ENCODE measurements around the gene NEB. TPM values are rescaled to one million over a fixed set of nuclear protein-coding genes. Genes with fewer than 3 reads are reported as not detected.

NEB gene
- total RNA-seq, 2 experiments from 2014 or later, result 0.05 to 0.14 TPM

GRCh38 chr2:151508519-151508918, 225.8 kb downstream of the NEB start:
- no peak for DNase-seq
- H3K9me3 Mint-ChIP-seq, result no peaks in the 10 kb centered on the region
- POLR2A ChIA-PET, result no interaction called here
- H3K27me3 Mint-ChIP-seq, result no peaks in the 10 kb centered on the region
- H3K4me1 Mint-ChIP-seq (ENCODE audit: low read depth), result no peaks in the 10 kb centered on the region
- H3K36me3 Mint-ChIP-seq, result no peaks in the 10 kb centered on the region
- intact Hi-C loops (cut with micrococcal nuclease), result no loop called here
- H3K27ac Mint-ChIP-seq, result no peak overlapping the region
- CTCF ChIA-PET, result no interaction called here
- H3K4me3 Mint-ChIP-seq, result no peak overlapping the region

DNA sequence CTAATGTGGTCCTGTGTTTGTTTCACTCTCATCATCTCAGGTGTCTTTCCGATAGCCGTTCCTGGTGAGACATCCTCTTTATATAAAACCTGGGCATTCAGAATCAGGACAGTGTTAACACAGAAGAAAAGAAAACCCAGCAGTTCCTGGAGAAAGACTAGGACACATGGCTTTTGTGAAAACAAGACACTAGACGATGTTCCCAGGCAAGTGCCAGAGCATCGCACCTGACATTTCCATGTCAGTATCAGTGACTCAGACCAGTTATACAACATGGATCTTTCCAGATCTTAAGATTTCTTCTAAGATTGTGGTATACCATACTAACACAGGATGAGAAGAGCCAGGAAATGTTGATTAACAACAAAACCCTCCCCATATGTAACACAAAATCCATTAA, 228.1 kb downstream of the NEB start:
- H3K9me3 Mint-ChIP-seq, result no peaks in the 10 kb centered on the region
- H3K27ac Mint-ChIP-seq, result no peak overlapping the region
- H3K4me1 Mint-ChIP-seq (ENCODE audit: low read depth), result no peaks in the 10 kb centered on the region
- H3K27me3 Mint-ChIP-seq, result no peaks in the 10 kb centered on the region
- intact Hi-C loops (cut with micrococcal nuclease), result no loop called here
- ChIA-PET POLR2A (no interaction called here), CTCF (no interaction called here)
- DNase-seq, result no peak
- no peaks in the 10 kb centered on the region for H3K36me3 Mint-ChIP-seq
- H3K4me3 Mint-ChIP-seq, result no peak overlapping the region

GRCh38 chr2:151498178-151498577, 236.1 kb downstream of the NEB start:
- DNase-seq, result no peak
- H3K9me3 Mint-ChIP-seq, result no peaks in the 10 kb centered on the region
- POLR2A ChIA-PET, result no interaction called here
- no peaks in the 10 kb centered on the region for H3K4me1 Mint-ChIP-seq (ENCODE audit: low read depth)
- H3K27me3 Mint-ChIP-seq, result no peaks in the 10 kb centered on the region
- H3K36me3 Mint-ChIP-seq, result peaks cover 6% of the 10 kb centered on the region
- CTCF ChIA-PET, result no interaction called here
- intact Hi-C loops (cut with micrococcal nuclease), result no loop called here
- no peak overlapping the region for H3K27ac Mint-ChIP-seq
- H3K4me3 Mint-ChIP-seq, result no peak overlapping the region

DNA sequence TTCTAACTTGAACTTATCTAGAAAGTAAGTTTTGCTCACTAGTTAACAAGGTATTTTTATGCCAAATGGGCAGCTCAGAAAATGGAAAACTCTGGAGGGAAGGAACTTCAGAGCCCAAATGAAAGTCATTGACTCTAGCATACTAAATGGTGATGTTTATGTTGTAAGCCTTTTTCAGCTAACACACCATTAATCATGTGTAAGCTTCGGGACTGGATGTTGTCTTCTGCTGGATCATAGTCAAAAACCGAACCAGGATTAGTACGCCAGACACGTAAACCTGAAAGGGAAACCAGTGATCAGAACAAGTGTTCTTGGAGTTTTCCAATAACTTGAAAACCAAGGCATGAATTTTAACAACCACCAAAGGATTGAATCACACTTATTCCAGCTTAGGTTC, 242.8 kb downstream of the NEB start:
- ChIA-PET POLR2A (no interaction called here), CTCF (no interaction called here)
- Mint-ChIP-seq H3K27me3 (no peaks in the 10 kb centered on the region), H3K4me3 (no peak overlapping the region), H3K9me3 (no peaks in the 10 kb centered on the region), H3K27ac (no peak overlapping the region), H3K36me3 (peaks cover 23% of the 10 kb centered on the region), H3K4me1 (ENCODE audit: low read depth) (no peaks in the 10 kb centered on the region)
- intact Hi-C loops (cut with micrococcal nuclease), result no loop called here
- no peak for DNase-seq

DNA sequence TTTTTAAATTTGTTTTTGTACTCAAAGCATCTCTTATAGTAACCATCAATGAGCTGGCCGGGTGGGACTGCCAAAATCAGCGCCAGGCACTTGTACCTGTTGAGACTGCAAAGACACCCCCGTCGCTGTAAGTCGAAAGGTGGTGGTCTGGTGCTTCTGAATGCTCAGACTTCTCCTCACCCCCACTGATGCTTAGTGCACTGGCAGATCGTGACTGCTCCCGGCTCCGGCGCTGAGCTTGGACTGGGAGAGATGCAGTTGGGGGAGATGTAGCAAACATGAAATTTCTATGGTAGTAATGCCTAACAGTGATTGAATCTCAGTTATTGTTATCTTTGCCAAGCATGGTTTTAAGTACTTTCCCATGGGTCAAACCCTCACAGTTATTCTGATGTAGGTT, 244.0 kb downstream of the NEB start:
- DNase-seq, result no peak
- H3K27me3 Mint-ChIP-seq, result no peaks in the 10 kb centered on the region
- peaks cover 35% of the 10 kb centered on the region for H3K36me3 Mint-ChIP-seq
- peaks cover 10% of the 10 kb centered on the region for H3K4me1 Mint-ChIP-seq (ENCODE audit: low read depth)
- POLR2A ChIA-PET, result no interaction called here
- no peak overlapping the region for H3K27ac Mint-ChIP-seq
- CTCF ChIA-PET, result no interaction called here
- peaks cover 12% of the 10 kb centered on the region for H3K9me3 Mint-ChIP-seq
- intact Hi-C loops (cut with micrococcal nuclease), result no loop called here
- H3K4me3 Mint-ChIP-seq, result no peak overlapping the region

GRCh38 chr2:151486053-151486452, 248.2 kb downstream of the NEB start:
- DNase-seq, result no peak
- Mint-ChIP-seq H3K27ac (no peak overlapping the region), H3K4me1 (ENCODE audit: low read depth) (peaks cover 24% of the 10 kb centered on the region), H3K36me3 (peaks cover 58% of the 10 kb centered on the region), H3K9me3 (peaks cover 21% of the 10 kb centered on the region), H3K27me3 (no peaks in the 10 kb centered on the region), H3K4me3 (no peak overlapping the region)
- ChIA-PET CTCF (no interaction called here), POLR2A (no interaction called here)
- intact Hi-C loops (cut with micrococcal nuclease), result loop anchor here (10.0 kb wide), 2 partner anchors 149 to 539 kb away; no protein-coding TSS in a partner anchor

- DNase-seq, result no peak
- no peaks in the 10 kb centered on the region for H3K27me3 Mint-ChIP-seq
- H3K36me3 Mint-ChIP-seq, result peaks cover 66% of the 10 kb centered on the region
- intact Hi-C loops (cut with micrococcal nuclease), result loop anchor here (5.0 to 10.0 kb wide), 4 partner anchors 151 to 683 kb away; partner anchors contain the start of gene ARL5A
- no peak overlapping the region for H3K4me3 Mint-ChIP-seq
- ChIA-PET POLR2A (no interaction called here), CTCF (no interaction called here)
- peaks cover 23% of the 10 kb centered on the region for H3K9me3 Mint-ChIP-seq
- peaks cover 32% of the 10 kb centered on the region for H3K4me1 Mint-ChIP-seq (ENCODE audit: low read depth)
- H3K27ac Mint-ChIP-seq, result no peak overlapping the region
Observed at GRCh38 chr2:151484100-151484499, 250.2 kb downstream of the NEB start.

GRCh38 chr2:151483546-151483945, 250.7 kb downstream of the NEB start:
- no peaks in the 10 kb centered on the region for H3K27me3 Mint-ChIP-seq
- no peak for DNase-seq
- no peak overlapping the region for H3K27ac Mint-ChIP-seq
- H3K4me1 Mint-ChIP-seq (ENCODE audit: low read depth), result peaks cover 32% of the 10 kb centered on the region
- intact Hi-C loops (cut with micrococcal nuclease), result loop anchor here (5.0 to 10.0 kb wide), 4 partner anchors 151 to 684 kb away; partner anchors contain the start of gene ARL5A
- peaks cover 71% of the 10 kb centered on the region for H3K36me3 Mint-ChIP-seq
- CTCF ChIA-PET, result no interaction called here
- POLR2A ChIA-PET, result no interaction called here
- H3K9me3 Mint-ChIP-seq, result peaks cover 23% of the 10 kb centered on the region
- H3K4me3 Mint-ChIP-seq, result no peak overlapping the region

DNA sequence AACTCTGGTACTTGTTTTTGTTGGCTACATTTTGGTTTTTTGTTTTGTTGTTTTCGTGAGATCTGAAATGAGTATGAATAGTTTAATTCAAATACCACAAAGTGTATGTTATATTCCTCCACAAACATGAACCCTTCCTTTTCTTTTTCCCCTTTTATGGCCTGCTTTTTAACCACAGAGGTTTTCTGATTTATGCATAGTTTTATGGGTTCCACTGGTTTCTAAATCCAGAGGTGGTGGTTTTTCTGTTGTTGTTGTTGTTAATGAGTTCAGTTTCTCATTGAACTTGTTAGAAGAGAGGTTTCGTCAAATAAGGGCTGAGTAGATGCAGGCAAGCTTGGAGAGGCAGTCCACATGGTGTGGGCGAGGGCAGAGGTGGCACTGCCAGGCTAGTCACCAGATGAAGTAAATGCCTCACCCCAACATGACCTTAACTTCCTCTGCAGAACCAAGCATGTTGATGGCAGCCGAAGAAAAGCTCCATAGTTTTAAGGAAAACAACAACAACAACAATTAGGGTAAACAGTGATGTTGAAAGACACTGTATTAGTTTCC, 252.0 kb downstream of the NEB start:
- Mint-ChIP-seq H3K4me1 (ENCODE audit: low read depth) (peaks cover 32% of the 10 kb centered on the region), H3K27ac (peak overlapping the region; percentile 61), H3K4me3 (no peak overlapping the region), H3K27me3 (no peaks in the 10 kb centered on the region), H3K9me3 (peaks cover 23% of the 10 kb centered on the region), H3K36me3 (peaks cover 76% of the 10 kb centered on the region)
- CTCF ChIA-PET, result no interaction called here
- POLR2A ChIA-PET, result no interaction called here
- DNase-seq, result peak; percentile 23
- intact Hi-C loops (cut with micrococcal nuclease), result loop anchor here (5.0 to 10.0 kb wide), 4 partner anchors 153 to 685 kb away; partner anchors contain the start of gene ARL5A

DNA sequence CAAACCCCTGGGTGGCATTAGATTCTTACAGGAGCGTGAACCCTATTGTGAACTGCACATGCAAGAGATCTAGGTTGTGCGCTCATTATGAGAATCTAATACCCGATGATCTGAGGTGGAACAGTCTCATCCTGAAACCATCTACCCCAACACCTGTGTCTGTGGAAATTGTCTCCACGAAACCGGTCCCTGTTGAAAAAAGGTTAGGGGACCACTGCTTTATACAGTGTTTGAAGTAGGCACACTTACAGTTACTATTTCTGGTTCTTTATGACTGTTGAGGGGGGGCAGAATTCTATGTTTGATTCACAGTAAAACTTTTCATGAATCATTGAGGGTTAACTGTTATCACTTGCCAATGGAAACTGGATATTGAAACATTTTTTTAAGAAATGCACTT, 252.5 kb downstream of the NEB start:
- peaks cover 32% of the 10 kb centered on the region for H3K4me1 Mint-ChIP-seq (ENCODE audit: low read depth)
- ChIA-PET CTCF (no interaction called here), POLR2A (no interaction called here)
- H3K36me3 Mint-ChIP-seq, result peaks cover 76% of the 10 kb centered on the region
- H3K4me3 Mint-ChIP-seq, result no peak overlapping the region
- H3K9me3 Mint-ChIP-seq, result peaks cover 23% of the 10 kb centered on the region
- peak overlapping the region; percentile 61 for H3K27ac Mint-ChIP-seq
- peak; percentile 54 for DNase-seq
- intact Hi-C loops (cut with micrococcal nuclease), result loop anchor here (1.0 to 10.0 kb wide), 5 partner anchors 153 to 686 kb away; partner anchors contain the start of genes ARL5A and NMI
- no peaks in the 10 kb centered on the region for H3K27me3 Mint-ChIP-seq

DNA sequence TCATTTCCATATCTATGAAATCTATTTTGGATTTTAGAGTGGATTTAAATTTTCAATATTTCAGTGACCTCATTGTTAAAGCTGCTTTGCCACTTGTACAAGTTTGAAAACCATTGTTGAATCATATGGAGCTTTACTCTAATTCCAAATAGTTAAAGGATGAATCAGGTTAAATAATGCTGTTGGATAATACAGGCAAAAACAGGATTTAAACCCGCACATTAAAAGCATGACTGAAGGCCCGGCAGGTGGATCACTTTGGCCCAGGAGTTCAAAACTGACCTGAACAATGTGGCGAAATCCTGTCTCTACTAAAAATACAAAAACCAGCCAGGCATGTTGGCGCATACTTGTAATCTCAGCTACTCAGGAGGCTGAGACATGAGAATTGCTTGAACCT, 256.3 kb downstream of the NEB start:
- no peak overlapping the region for H3K4me3 Mint-ChIP-seq
- H3K4me1 Mint-ChIP-seq (ENCODE audit: low read depth), result peaks cover 23% of the 10 kb centered on the region
- CTCF ChIA-PET, result interaction anchor here (0.7 kb wide), 1 partner anchor 151 kb away, joined by 3 read pairs; no protein-coding TSS in a partner anchor
- H3K27me3 Mint-ChIP-seq, result no peaks in the 10 kb centered on the region
- no peak for DNase-seq
- H3K36me3 Mint-ChIP-seq, result peaks cover 67% of the 10 kb centered on the region
- peaks cover 10% of the 10 kb centered on the region for H3K9me3 Mint-ChIP-seq
- no peak overlapping the region for H3K27ac Mint-ChIP-seq
- intact Hi-C loops (cut with micrococcal nuclease), result no loop called here
- POLR2A ChIA-PET, result no interaction called here

DNA sequence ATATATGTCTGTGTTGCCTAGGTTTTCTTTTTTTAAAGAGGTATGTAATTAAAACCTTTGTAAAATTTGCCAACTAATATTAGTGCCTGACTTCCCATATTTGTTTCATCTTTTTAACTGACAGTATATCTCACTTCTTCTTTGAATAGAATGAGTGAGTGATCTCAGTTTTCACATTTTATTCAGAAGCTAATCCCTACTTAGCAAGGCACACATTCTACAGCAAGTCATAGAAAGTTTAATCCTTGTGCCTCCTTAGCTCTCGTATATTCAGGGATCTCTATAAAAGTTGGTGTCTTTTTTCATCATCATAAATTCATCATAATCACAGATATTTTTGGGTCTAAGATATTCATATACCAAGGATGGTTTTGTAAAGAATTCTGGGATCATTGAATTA, 258.0 kb downstream of the NEB start:
- H3K36me3 Mint-ChIP-seq, result peaks cover 68% of the 10 kb centered on the region
- no peaks in the 10 kb centered on the region for H3K27me3 Mint-ChIP-seq
- ChIA-PET POLR2A (no interaction called here), CTCF (no interaction called here)
- intact Hi-C loops (cut with micrococcal nuclease), result no loop called here
- H3K9me3 Mint-ChIP-seq, result peaks cover 4% of the 10 kb centered on the region
- peaks cover 19% of the 10 kb centered on the region for H3K4me1 Mint-ChIP-seq (ENCODE audit: low read depth)
- no peak for DNase-seq
- no peak overlapping the region for H3K27ac Mint-ChIP-seq
- no peak overlapping the region for H3K4me3 Mint-ChIP-seq

DNA sequence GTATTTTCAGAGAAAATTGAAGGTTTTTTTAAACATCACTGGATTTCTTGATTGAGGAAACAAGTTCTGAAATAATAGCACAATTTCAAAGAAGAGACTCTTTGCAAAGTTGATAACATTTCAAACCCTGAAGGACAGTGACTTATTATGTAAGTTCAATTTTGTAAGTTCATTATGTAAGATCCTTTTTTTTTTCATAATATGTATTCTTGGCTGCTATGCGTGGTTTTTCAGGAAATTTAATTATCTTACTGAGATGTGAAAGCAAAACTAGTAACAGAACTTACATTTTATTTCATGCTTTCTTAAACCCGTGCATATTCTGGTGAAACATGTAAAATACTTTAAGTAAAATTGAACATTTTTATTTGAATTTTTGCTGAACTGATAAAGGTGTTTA, 259.2 kb downstream of the NEB start:
- DNase-seq, result no peak
- ChIA-PET CTCF (no interaction called here), POLR2A (no interaction called here)
- Mint-ChIP-seq H3K36me3 (peaks cover 70% of the 10 kb centered on the region), H3K27ac (no peak overlapping the region), H3K9me3 (no peaks in the 10 kb centered on the region), H3K4me1 (ENCODE audit: low read depth) (peaks cover 11% of the 10 kb centered on the region), H3K27me3 (no peaks in the 10 kb centered on the region), H3K4me3 (no peak overlapping the region)
- intact Hi-C loops (cut with micrococcal nuclease), result no loop called here

Measured in activated CD4-positive, alpha-beta memory T cell treated with anti-CD3 and anti-CD28 coated beads for 36 hours (primary cell).